ENCODE results near the gene LCP2.

Gene LCP2

DNA sequence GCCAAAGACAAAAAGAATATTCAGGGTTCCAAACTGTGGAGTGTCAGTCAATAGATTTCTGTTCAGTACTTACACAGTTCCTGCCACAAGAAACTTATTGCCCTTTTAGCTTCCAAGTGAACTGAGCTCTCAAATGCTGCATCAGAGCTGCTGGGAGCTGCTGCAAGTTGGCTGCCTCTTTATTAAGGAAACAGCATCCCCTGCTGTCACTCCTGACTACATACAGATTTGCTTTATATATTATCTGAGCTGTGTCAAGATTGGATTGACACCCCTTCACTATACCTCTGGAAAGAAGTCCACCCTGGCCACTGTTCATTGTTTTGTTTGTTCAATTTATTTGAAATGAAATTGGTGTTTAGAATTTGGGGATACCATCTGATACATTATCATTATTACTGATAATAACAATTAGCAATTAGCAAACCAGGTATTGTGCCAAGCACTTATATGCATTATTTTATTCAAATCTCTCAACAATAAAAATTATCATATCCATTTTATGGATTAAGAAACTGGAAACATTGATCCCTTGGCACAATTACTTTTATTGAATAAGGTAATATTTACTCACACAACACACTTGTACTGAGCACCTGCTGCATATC lies 81.2 kb downstream of the LCP2 start:
- DNase-seq (ENCODE audit: low spot score), result peak; percentile 58

DNA sequence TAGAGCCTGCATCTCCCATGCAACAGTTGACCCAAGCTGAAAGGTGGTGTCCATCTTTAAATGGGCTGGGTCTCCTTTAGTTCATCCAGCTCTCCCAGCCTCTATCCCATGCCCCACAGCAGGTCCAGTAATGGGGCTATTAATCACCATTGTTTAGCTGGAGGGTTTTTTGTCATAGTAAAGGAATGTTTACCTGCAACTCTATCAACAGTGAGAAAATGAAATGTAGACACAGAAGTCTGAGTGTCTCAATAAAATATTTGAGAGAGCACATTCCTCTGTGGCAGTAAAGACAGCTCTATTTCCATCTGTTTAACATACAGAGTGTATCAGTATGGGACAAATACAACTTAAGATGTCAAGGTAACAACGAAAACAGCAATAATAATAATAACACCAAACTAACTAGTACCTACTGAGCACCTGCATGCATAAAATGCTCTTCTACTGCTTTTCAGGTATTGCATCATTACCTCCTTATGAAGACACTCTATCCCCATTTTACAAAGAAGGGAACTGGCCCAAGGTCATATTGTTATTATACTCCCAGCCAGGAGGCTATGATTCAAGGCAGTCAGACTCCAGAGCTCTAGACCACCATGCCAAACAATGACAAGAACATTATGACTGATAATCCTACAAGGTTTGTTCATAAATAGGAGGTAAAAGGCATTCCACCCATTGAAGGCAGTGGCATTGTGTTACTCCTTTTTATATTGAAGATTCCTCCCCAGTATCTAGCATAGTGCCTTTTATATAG lies 85.8 kb downstream of the LCP2 start:
- no peak for DNase-seq (ENCODE audit: low spot score)

DNA sequence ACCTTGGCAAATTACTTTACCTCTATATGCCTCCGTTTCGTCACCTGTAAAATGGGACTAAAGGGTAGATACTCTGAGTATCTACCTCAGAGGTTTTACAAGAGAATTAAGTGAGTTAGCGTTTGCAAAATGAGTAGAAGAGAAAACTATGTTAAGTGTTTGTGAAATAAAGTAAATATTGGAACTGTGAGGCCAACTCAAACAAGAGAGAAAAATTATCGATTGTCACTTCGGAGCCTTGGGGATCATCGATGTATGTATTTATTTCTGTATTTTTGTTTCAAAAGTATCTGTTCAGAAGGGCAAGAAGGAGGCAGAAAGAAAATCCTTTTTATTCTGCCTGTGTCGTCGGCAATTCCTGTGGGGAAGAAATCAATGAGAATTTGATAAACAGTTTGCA lies 90.6 kb downstream of the LCP2 start:
- DNase-seq (ENCODE audit: low spot score), result no peak

DNA sequence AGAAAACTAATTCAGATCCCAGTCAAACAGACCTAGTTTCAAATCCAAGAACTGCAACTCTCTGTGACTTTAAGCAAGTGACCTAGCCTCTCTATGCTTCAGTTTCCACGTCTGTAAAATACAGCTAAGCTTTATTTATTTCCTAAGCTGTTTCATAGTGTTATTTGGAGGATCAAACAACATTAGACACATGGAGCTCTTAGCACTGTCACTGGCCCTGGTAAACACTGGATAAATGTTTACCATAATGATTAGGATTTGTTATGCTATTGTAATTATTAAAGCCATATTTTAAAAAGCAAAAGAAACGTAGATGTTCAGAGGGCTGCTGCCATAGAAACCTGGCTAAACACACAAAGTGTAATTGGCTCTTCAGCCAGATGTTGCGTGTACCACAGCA lies 91.4 kb downstream of the LCP2 start:
- DNase-seq (ENCODE audit: low spot score), result no peak

DNA sequence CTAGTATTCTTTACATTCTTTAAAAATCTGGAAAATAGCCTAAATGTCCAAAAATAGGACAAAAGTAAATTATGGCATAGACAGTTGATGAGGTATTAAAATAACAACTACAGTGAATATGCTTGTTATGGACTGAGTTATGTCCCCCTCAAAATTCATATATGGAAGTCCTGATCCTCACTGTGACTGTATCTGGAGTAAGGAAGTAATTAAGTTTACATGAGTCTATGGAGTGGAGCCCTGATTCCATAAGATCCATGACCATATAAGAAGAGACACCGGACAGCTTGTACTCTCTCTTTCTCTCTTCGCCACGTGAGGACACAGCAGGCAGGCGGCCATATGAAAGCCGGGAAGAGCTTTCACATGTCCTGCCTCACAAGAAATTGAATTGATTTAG lies 93.4 kb downstream of the LCP2 start:
- no peak for DNase-seq (ENCODE audit: low spot score)

DNA sequence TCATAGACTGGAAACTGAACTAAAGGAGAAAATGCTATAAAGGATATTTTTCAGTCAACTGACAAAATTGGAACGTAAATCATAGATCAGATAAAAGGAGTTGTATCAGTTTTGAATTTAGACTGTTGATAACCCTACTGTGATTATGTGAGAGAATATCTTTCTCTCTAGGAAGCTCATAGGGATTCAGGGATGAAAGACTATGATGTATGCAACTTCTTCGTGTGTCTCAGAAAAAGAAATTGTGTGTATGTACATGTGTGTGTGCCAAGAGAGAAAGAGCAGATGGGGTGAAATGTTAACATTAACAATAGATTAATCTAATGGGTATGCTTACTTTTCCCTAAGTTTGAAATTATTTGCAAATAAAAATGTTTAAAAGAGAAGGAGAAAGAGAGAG lies 95.5 kb downstream of the LCP2 start:
- DNase-seq (ENCODE audit: low spot score), result no peak

DNA sequence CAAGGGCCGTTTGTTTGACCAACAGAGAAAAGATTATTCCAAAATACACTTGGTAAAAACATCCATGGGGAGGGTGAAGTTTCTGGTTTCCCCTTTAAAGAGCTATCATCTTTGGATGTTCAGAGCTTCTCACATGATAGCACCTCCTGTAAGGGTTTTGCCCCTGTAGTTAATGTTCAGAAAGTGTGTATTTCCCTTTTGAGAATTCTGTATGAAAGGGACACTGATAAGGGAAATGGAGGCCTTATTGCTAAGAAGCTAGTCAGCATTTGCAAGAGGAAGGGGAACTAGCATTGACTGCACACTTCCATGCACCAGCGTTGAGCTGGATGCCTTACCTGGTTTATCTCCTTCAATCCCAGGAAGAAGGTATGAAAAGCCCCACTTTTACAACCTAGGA lies 96.3 kb downstream of the LCP2 start:
- no peak for DNase-seq (ENCODE audit: low spot score)

DNA sequence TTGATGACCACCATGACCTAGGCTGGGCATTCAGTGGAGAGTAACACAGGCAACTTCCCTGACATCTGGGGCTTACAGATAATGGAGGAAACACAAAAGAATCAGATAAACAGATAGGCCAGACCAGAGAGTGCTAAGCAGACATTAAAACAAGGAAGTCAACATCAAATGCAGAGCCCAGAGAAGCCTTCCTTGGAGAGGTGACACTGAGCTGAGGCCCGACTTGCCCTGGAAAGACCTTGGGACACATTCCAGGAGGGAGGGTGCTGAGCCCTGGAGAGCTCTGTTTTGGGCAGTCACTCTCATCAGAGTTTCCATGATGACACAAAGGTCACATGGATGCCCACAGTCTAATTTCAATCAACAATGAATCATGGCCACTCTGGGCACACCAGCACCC lies 96.7 kb downstream of the LCP2 start:
- DNase-seq (ENCODE audit: low spot score), result no peak
